Kidney (tissue), 14 donors: ENCODE results near the gene ZNF552. TPM values are rescaled to one million over a fixed set of nuclear protein-coding genes. Genes with fewer than 3 reads are reported as not detected.
"Not testable (repeated sequence)": the region's sequence is repeated elsewhere in the genome, so short reads cannot be mapped to it uniquely, and the experiment has no call there.

ENCODE experiments used
- DNase-seq, 5 donors: peaks; one replicate each; pipeline ENCODE4 v3.0.0-alpha.2; 2013 to 2020
- FAIRE-seq: peaks from 2 replicates; lab custom pipeline; 2012; peaks lifted over from hg19 to GRCh38; lab: Jason Lieb, UNC
- H3K27ac ChIP-seq, 2 donors: one replicate each; pipeline ENCODE4 v1.7.0; 2013; ENCODE audit warnings: low read depth in 2 of 2, low read length in 2 of 2, inconsistent platforms in 1 of 2
- H3K27me3 ChIP-seq: one replicate; pipeline ENCODE4 v1.7.1; 2013; ENCODE audit warnings: low read length, inconsistent platforms; ENCODE audit not compliant: control insufficient read depth, insufficient read depth
- H3K36me3 ChIP-seq, 3 donors: one replicate each; pipeline versions ENCODE4 v1.7.0 to v1.7.1; 2013; ENCODE audit warnings: low read length in 3 of 3, control low read depth in 1 of 3, inconsistent platforms in 1 of 3; ENCODE audit not compliant: insufficient read depth in 3 of 3, control insufficient read depth in 2 of 3
- H3K4me1 ChIP-seq, 3 donors: one replicate each; pipeline versions ENCODE4 v1.7.0 to v1.7.1; 2013; ENCODE audit warnings: low read length in 3 of 3, inconsistent platforms in 1 of 3, low read depth in 1 of 3; ENCODE audit not compliant: control insufficient read depth in 2 of 3, insufficient read depth in 2 of 3
- H3K4me3 ChIP-seq, 3 donors: one replicate each; pipeline versions ENCODE4 v1.7.0 to v1.8.1; 2013; ENCODE audit warnings: low read length in 3 of 3, control low read depth in 1 of 3, inconsistent platforms in 1 of 3
- H3K9ac ChIP-seq, 3 donors: one replicate each; pipeline versions ENCODE4 v1.7.0 to v1.7.1; 2013; ENCODE audit warnings: low read length in 3 of 3, control low read depth in 1 of 3, inconsistent platforms in 1 of 3
- H3K9me3 ChIP-seq, 3 donors: one replicate each; pipeline versions ENCODE4 v1.7.0 to v1.7.1; 2013; ENCODE audit warnings: low read length in 3 of 3, control low read depth in 1 of 3, inconsistent platforms in 1 of 3; ENCODE audit not compliant: control insufficient read depth in 2 of 3, insufficient read depth in 1 of 3
- intact Hi-C: fragments of 100-400 bp; cut with DNase I; formaldehyde crosslinking; loops from one replicate; pipeline ENCODE4 v1.11.1; 2022
- polyA plus RNA-seq: library from polyadenylated mRNA; stranded (reverse); fragments of 350-450 nt; fragmentation: Illumina TruSeq; extraction: RNeasy Lipid Tissue Mini Kit (QIAGEN cat#74804); gene quantifications from one replicate; pipeline ENCODE4 v1.2.3, GENCODE V29; 2014; ENCODE audit warnings: low read depth, low replicate concordance; ENCODE audit not compliant: insufficient read depth
- total RNA-seq: library from RNA; stranded (reverse); fragmentation: NEBNext Ultra II Directional; extraction: Animal tissue kit (Norgen Biotek cat#: 25700); gene quantifications from one replicate; pipeline ENCODE4 v1.2.1, GENCODE V29; 2021
- TF ChIP-seq, protein P1 (sequence below): IDR thresholded peaks from 3 replicates; pipeline ENCODE4 v1.5.1; 2012; ENCODE audit warnings: mild to moderate bottlenecking, moderate library complexity, borderline replicate concordance; ENCODE audit not compliant: insufficient read depth; ENCODE audit errors: extremely low read depth
- donor health status: control.
- donor health status: control.
- donor health status: control.
- donor health status: control.
- donor health status: control.
- donor health status: DM: yes; HTN: yes; CAD: no.
- donor health status: Normal renal cell carcinoma (clear cell type).

Gene ZNF552
- total and polyA plus RNA-seq, 2 donors from 2014 or later, result 10.7 to 13.8 TPM

DNA sequence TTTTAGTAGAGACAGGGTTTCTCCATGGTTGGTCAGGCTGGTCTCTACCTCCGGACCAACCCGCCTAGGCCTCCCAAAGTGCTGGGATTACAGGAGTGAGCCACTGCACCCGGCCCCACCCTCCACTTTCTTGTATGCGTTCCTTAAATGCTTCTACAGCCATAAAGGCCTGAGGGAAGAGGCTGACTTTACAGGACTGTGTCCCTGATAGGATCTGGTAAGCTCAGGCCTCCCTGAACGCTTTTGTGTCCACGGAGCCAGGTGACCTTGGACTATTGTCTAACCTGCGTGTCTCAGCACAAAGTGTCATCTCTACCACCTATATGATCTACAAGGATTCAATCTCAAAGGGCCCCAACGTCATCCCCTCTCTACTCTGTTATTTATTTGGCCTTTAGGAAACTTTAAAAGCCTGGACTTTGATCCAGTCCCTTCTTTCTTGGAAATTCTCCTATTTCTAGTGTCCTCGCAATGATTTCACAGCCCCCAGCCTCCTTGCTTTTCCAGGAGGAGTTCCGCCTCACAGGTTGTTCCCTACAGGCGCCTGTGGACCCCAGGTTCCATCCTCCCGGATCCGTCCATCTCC, 701 bp downstream of the ZNF552 start:
- peak overlapping the region; percentile 57 to 96 (median 90) for H3K9ac ChIP-seq
- intact Hi-C loops, result no loop called here
- FAIRE-seq, result no peak
- H3K4me3 ChIP-seq, result peak overlapping the region; percentile 75 to 98 (median 94)
- TF ChIP-seq, protein P1, sequence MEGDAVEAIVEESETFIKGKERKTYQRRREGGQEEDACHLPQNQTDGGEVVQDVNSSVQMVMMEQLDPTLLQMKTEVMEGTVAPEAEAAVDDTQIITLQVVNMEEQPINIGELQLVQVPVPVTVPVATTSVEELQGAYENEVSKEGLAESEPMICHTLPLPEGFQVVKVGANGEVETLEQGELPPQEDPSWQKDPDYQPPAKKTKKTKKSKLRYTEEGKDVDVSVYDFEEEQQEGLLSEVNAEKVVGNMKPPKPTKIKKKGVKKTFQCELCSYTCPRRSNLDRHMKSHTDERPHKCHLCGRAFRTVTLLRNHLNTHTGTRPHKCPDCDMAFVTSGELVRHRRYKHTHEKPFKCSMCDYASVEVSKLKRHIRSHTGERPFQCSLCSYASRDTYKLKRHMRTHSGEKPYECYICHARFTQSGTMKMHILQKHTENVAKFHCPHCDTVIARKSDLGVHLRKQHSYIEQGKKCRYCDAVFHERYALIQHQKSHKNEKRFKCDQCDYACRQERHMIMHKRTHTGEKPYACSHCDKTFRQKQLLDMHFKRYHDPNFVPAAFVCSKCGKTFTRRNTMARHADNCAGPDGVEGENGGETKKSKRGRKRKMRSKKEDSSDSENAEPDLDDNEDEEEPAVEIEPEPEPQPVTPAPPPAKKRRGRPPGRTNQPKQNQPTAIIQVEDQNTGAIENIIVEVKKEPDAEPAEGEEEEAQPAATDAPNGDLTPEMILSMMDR, result no peak
- no peaks in the 10 kb centered on the region for H3K27me3 ChIP-seq
- no peaks in the 10 kb centered on the region for H3K9me3 ChIP-seq
- H3K27ac ChIP-seq, result peak overlapping the region; percentile 83 to 87
- DNase-seq, result peak in 2 of 5 donors; percentile 22 to 32
- peaks cover 4 to 13% (median 6%) of the 10 kb centered on the region in 3 donors for H3K36me3 ChIP-seq
- peaks cover 0 to 16% (median 11%) of the 10 kb centered on the region in 3 donors for H3K4me1 ChIP-seq

DNA sequence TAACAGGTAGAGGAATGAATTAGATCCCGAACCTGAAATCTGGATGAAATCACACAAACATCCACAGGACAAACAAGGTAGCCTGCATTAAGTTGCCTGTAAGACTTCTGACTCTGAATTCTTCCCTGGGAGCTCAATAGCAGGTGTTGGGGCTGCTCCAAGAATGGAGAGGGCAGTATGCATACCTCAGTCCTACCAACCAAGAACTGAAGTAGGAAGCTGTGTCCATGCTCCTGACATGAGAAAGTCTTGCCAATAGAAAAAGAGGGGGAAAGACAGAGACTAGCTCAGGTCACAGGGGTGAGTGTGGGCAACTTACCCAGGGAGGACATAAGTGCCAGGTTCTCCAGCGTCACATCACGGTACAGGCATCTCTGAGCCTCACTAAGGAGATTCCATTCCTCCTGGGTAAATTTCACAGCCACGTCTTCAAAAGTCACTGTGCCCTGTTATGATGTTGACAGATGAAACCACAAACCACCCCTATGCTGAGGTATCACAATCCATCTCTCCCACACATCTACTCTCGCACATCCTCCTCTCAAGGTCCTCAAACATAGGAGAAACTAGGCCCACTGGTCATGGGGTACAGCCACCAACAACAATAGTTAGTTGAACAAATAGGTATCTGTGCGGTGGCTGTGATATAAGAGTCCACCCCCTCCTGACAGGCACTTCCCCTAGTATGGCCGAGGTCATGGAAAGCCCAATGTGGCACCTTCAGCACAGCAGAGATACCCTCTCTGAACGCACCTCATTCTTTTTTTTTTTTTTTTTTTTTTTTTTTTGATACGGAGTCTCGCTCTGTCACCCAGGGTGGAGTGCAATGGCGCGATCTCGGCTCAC, 1.5 kb downstream of the ZNF552 start:
- H3K27me3 ChIP-seq, DNase-seq, H3K9me3 ChIP-seq, H3K9ac ChIP-seq, intact Hi-C loops, FAIRE-seq: not testable (repeated sequence)
- H3K36me3 ChIP-seq, result peaks cover 4 to 18% (median 10%) of the 10 kb centered on the region in 3 donors
- peaks cover 0 to 16% (median 11%) of the 10 kb centered on the region in 3 donors for H3K4me1 ChIP-seq
- peak overlapping the region in 2 of 3 donors; percentile 75 to 98 for H3K4me3 ChIP-seq
- peak overlapping the region; percentile 83 to 87 for H3K27ac ChIP-seq

DNA sequence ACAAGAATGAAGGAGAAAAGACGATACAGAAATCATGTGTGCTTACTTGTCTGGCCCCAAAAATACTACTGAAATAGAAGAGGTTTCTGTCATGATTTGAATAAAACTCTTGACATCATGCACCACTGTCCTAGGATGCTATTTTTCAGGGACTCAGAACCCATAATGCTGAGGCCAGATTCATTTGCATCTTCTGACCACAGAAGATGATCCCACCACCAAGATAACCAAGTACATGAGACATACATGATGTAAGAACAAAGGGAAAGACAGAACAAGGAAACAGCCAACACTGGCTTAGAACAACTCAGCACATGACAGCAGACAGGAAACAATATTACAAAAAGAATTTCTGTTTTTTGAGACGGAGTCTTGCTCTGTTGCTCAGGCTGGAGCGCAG, 2.5 kb downstream of the ZNF552 start:
- peaks cover 4 to 23% (median 14%) of the 10 kb centered on the region in 3 donors for H3K36me3 ChIP-seq
- DNase-seq (no peak), FAIRE-seq (no peak)
- H3K4me1 ChIP-seq, result peaks cover 0 to 16% (median 11%) of the 10 kb centered on the region in 3 donors
- intact Hi-C loops, result no loop called here
- peak overlapping the region in 1 of 3 donors; percentile 14 for H3K4me3 ChIP-seq
- no peak overlapping the region for H3K9ac ChIP-seq
- TF ChIP-seq, protein P1, result no peak
- no peak overlapping the region for H3K27ac ChIP-seq
- no peaks in the 10 kb centered on the region for H3K27me3 ChIP-seq
- no peaks in the 10 kb centered on the region for H3K9me3 ChIP-seq

DNA sequence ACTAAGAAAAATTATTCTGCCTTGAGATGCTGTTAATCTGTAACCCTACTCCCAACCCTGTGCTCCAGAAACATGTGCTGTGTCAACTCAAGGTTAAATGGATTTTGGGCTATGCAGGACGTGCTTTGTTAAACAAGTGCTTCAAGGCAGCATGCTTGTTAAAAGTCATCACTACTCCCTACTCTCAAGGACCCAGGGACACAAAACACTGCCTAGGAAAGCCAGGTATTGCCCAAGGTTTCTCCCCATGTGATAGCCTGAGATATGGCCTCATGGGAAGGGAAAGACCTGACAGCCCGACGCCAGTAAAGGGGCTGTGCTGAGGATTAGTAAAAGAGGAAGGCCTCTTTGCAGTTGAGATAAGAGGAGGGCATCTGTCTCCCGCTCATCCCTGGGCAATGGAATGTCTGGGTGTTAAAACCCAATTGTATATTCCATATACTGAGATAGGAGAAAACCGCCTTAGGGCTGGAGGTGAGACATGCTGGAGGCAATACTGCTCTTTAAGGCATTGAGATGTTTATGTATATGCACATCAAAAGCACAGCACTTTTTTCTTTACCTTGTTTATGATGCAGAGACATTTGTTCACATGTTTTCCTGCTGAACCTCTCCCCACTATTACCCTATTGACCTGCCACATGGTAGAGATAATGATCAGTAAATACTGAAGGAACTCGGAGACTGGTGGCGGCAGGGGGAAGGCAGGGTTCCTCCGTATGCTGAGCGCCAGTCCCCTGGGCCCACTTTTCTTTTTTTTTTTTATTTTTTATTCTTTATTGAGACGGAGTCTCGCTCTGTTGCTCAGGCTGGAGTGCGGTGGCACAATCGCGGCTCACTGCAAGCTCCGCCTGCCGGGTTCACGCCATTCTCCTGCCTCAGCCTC, 4.1 kb downstream of the ZNF552 start:
- H3K4me3 ChIP-seq, intact Hi-C loops: not testable (repeated sequence)
- peak in 2 of 5 donors; percentile 37 to 42 for DNase-seq

More for the DNA sequence above, 4.1 kb downstream of the ZNF552 start:
- H3K36me3 ChIP-seq, result peaks cover 4 to 23% (median 14%) of the 10 kb centered on the region in 3 donors
- not testable (repeated sequence) for H3K9me3 ChIP-seq, H3K9ac ChIP-seq, FAIRE-seq, H3K27me3 ChIP-seq
- peak overlapping the region in 1 of 2 donors; percentile 1 for H3K27ac ChIP-seq
- H3K4me1 ChIP-seq, result peaks cover 0 to 16% (median 11%) of the 10 kb centered on the region in 3 donors
